ENCODE results near the gene RANBP10.
"Not testable (repeated sequence)": the region's sequence is repeated elsewhere in the genome, so short reads cannot be mapped to it uniquely, and the experiment has no call there.

Gene RANBP10

GRCh38 chr16:67780847-67781564 lies 25.4 kb downstream of the RANBP10 start:
- no peak for DNase-seq (ENCODE audit: low read depth, low spot score)

- DNase-seq (ENCODE audit: low read depth, low spot score), result no peak
Measured at GRCh38 chr16:67779256-67780014, 26.9 kb downstream of the RANBP10 start.

GRCh38 chr16:67775273-67775672 lies 31.1 kb downstream of the RANBP10 start:
- no peak for DNase-seq (ENCODE audit: low read depth, low spot score)

- no peak for DNase-seq (ENCODE audit: low read depth, low spot score)
Measured at GRCh38 chr16:67774457-67774853, 31.9 kb downstream of the RANBP10 start.

- DNase-seq (ENCODE audit: low read depth, low spot score), result no peak
Measured at GRCh38 chr16:67773569-67774456, 32.5 kb downstream of the RANBP10 start.

GRCh38 chr16:67773099-67773498 lies 33.3 kb downstream of the RANBP10 start:
- no peak for DNase-seq (ENCODE audit: low read depth, low spot score)

GRCh38 chr16:67770346-67770991 lies 35.9 kb downstream of the RANBP10 start:
- DNase-seq (ENCODE audit: low read depth, low spot score), result no peak

GRCh38 chr16:67767953-67768352 lies 38.4 kb downstream of the RANBP10 start:
- DNase-seq (ENCODE audit: low read depth, low spot score), result no peak

GRCh38 chr16:67766291-67766690 lies 40.1 kb downstream of the RANBP10 start:
- no peak for DNase-seq (ENCODE audit: low read depth, low spot score)

GRCh38 chr16:67764158-67764667 lies 42.1 kb downstream of the RANBP10 start:
- DNase-seq (ENCODE audit: low read depth, low spot score), result no peak

GRCh38 chr16:67763066-67763465 lies 43.3 kb downstream of the RANBP10 start:
- DNase-seq (ENCODE audit: low read depth, low spot score), result no peak

GRCh38 chr16:67762385-67762784 lies 44.0 kb downstream of the RANBP10 start:
- no peak for DNase-seq (ENCODE audit: low read depth, low spot score)

GRCh38 chr16:67761924-67762323 lies 44.4 kb downstream of the RANBP10 start:
- DNase-seq (ENCODE audit: low read depth, low spot score), result no peak

- no peak for DNase-seq (ENCODE audit: low read depth, low spot score)
Measured at GRCh38 chr16:67760956-67761230, 45.5 kb downstream of the RANBP10 start.

GRCh38 chr16:67760206-67760955 lies 46.0 kb downstream of the RANBP10 start:
- DNase-seq (ENCODE audit: low read depth, low spot score), result no peak

GRCh38 chr16:67758966-67759365 lies 47.4 kb downstream of the RANBP10 start:
- no peak for DNase-seq (ENCODE audit: low read depth, low spot score)

- no peak for DNase-seq (ENCODE audit: low read depth, low spot score)
Measured at GRCh38 chr16:67758006-67758405, 48.4 kb downstream of the RANBP10 start.

GRCh38 chr16:67752641-67753040 lies 53.7 kb downstream of the RANBP10 start:
- DNase-seq (ENCODE audit: low read depth, low spot score), result no peak

GRCh38 chr16:67751331-67751730 lies 55.0 kb downstream of the RANBP10 start:
- not testable (repeated sequence) for DNase-seq (ENCODE audit: low read depth, low spot score)

- no peak for DNase-seq (ENCODE audit: low read depth, low spot score)
Measured at GRCh38 chr16:67750466-67750865, 55.9 kb downstream of the RANBP10 start.

Measured in brain pericyte (primary cell).